Hepatic stellate cell (primary cell): ENCODE measurements around the gene FIP1L1.

ENCODE experiments used
- DNase-seq: peaks from one replicate; pipeline ENCODE4 v3.0.0; 2011; ENCODE audit warnings: low spot score

Gene FIP1L1

DNA sequence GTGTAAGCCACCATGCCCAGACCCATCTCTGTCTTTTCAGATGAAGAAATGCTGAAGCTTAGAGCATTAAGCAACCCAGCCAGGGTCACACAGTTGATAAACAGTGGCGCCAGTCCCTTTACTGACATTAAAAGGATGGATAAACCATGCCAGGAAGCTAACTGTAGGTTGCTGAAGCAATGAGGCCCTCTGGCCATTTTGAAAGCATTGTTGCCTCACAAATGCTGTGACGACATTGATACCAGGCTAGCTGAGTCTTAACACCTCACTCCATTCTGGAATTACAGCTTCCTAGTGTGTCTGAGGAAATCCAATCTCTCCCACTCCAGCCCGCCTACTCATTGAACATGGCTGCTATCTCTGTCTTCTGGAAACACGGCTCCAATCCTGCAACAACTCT, 124.1 kb downstream of the FIP1L1 start:
- no peak for DNase-seq

DNA sequence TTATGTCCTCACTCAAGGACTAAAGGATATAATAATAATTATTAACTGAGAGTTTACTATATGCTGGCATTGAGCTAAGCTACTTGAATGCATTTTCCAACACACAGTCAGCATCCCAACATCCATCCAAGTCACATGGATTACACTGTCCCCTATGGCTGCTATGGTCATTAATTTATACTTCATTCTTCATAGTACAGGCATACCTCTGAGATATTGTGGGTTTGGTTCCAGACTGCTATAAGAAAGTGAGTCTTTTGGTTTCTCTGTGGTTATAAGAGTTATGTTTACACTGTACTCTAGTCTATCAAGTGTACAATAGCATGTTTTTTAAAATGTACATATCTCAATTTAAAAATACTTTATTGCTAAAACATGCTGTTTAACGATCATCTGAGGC, 124.7 kb downstream of the FIP1L1 start:
- DNase-seq: no peak

DNA sequence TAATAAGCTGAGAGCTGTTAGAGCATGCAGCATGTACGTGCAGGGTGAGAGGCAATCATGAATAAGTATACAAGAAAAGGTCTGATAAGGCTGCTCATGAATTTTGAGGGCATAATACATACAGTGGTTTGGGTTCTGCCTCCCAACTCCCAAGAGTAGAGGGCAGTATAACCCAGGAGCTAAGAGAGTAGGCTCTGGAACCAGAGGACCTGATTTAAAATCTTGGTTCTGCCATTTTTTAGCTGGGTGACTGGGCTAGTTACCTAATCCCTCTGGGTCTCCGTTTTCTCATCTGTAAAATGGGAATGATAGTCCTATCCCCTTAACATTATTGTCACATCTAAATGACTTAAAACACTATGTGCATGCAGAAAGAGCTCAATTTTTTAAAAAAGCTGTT, 128.5 kb downstream of the FIP1L1 start:
- DNase-seq: peak; percentile 20

DNA sequence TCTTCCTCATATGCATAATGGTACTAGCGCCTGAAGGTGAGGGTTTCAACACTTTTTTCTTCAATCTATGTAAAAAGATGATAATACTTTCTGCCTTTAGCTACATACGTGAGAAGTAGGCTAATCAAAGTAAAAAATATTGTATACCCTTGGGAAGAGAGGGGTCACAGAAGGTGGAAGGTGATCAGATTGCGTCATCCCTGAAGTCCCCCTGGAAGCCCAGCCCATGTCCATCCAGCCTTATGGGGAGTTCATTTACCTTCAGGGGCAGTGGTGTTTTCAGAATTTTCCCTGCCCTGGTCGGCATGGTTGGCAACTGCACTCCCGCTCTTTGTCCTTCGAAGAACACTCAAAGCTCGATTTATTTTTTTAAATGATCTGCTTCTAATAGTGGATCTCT, 129.6 kb downstream of the FIP1L1 start:
- no peak for DNase-seq

DNA sequence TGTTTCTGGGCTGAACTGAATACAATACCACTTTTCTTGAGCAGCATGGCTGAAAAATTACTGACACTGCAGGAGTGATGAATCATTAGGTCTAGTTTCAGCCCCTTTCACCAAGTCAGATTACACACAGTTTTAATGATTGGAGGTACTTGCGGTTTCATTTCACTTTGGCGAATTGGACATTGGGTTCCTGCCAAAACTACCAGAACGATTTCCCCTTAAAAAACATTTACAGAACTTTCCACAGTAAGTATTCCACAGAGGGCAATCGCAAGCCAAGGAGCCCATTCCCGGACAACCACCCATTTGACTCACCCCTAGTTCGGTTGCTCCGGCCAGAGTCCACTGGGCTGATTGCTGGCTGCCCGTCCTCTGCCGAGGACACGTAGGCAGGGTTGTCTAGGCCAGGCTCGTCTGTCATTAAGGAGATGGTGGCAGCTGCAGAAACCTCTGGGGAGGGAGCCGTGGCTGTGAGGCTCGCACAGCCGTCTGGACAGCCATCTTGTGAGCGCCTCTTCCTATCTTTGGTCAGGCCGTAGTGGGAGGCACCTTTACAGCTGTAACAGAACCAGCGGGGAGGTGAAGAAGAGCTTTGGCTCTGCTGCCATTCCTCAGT, 130.3 kb downstream of the FIP1L1 start:
- no peak for DNase-seq

DNA sequence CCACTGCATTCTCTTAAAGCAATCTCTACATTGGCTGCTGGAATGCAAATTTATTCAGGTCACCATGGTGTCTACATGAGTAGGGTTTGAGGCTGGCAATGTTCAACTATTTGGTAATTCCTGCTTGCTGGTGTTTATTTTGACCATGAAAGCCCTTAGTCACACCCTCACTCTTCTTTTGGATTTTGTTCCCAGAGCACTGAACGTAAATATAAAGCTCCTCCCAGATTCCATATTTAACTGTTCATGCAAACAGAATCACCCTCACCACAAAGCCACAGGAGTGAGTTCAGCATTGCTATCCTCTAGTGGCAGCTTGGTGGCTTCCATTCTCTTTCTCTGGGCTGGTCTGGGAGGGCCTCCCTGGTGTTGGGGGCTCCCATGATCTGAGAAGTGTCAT, 131.0 kb downstream of the FIP1L1 start:
- peak; percentile 37 for DNase-seq

DNA sequence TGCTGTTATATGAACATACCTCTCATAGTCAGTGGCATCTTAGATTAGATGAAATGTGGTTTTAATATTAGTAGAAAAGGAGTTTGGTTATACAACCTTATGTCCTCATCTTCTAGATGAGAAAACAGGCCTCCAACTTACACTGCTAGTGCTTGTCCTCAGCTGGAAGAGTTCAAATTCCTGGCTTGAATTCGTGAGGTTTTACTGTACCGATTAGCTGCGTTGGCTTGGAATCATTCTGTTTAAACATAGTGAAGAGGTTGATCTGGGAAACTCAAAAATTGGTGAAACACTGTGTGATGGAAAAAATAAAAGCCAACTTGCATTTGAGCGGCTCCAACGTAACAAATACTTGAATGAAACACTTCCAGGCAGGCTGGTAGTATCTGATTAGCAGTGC, 132.9 kb downstream of the FIP1L1 start:
- DNase-seq: no peak
